Endothelial cell (in vitro differentiated cells): ENCODE measurements around the gene CDK8. TPM values are rescaled to one million over a fixed set of nuclear protein-coding genes. Genes with fewer than 3 reads are reported as not detected.

Experiments
- DNase-seq: peaks from one replicate; pipeline ENCODE4 v3.0.0; 2021; ENCODE audit warnings: low spot score
- H3K27ac Mint-ChIP-seq: one replicate; pipeline ENCODE4 v1.8.0; 2021; ENCODE audit warnings: mixed read lengths, inconsistent platforms; ENCODE audit not compliant: unreplicated experiment
- H3K27me3 Mint-ChIP-seq: one replicate; pipeline ENCODE4 v1.8.0; 2021; ENCODE audit warnings: mild to moderate bottlenecking, moderate library complexity, mixed read lengths, inconsistent platforms; ENCODE audit not compliant: unreplicated experiment
- H3K36me3 Mint-ChIP-seq: one replicate; pipeline ENCODE4 v1.8.0; 2021; ENCODE audit warnings: mild to moderate bottlenecking, low read depth, mixed read lengths, inconsistent platforms; ENCODE audit not compliant: unreplicated experiment
- H3K4me1 Mint-ChIP-seq: one replicate; pipeline ENCODE4 v1.8.0; 2021; ENCODE audit warnings: mild to moderate bottlenecking, mixed read lengths, inconsistent platforms; ENCODE audit not compliant: unreplicated experiment
- H3K4me3 Mint-ChIP-seq: one replicate; pipeline ENCODE4 v1.8.0; 2021; ENCODE audit warnings: mild to moderate bottlenecking, mixed read lengths, inconsistent platforms; ENCODE audit not compliant: unreplicated experiment
- H3K9me3 Mint-ChIP-seq: one replicate; pipeline ENCODE4 v1.8.0; 2021; ENCODE audit warnings: mixed read lengths, inconsistent platforms; ENCODE audit not compliant: unreplicated experiment
- total RNA-seq: library from RNA; stranded (reverse); fragmentation: NEBNext Ultra II Directional; extraction: Animal tissue kit (Norgen Biotek cat#: 25700); gene quantifications from one replicate; pipeline ENCODE4 v1.2.1, GENCODE V29; 2021; ENCODE audit not compliant: unreplicated experiment
- TF ChIP-seq, protein P1 (sequence below): fragments of 200-600 bp; sonication (generic); IDR thresholded peaks from one replicate; pipeline ENCODE4 v1.5.0; 2021; ENCODE audit warnings: antibody characterized with exemption; ENCODE audit not compliant: unreplicated experiment

CDK8 gene
- total RNA-seq, 1 donor from 2014 or later, result 18.1 TPM

DNA sequence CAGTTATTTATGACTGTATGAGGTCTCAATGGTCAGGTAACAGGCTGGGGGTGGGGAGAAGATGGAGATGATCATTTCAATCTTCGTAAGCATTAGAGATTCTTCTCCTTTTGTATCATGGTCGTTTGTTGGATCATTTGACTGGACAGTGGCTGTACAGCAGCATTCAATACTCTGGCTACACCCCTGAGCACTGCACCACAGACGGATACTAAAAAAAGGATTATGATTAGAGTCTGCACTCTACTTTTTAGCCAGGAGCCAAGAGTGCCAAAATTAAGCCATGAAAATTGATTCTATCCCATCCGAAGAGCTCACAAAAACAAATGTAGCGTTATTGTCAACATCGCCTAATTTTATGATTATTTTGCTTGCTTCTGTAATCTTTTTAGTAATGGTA, 41.9 kb downstream of the CDK8 start:
- Mint-ChIP-seq H3K27me3 (no peaks in the 10 kb centered on the region), H3K4me1 (peaks cover 8% of the 10 kb centered on the region), H3K9me3 (no peaks in the 10 kb centered on the region), H3K27ac (no peak overlapping the region), H3K4me3 (no peak overlapping the region), H3K36me3 (no peaks in the 10 kb centered on the region)
- TF ChIP-seq, protein P1, sequence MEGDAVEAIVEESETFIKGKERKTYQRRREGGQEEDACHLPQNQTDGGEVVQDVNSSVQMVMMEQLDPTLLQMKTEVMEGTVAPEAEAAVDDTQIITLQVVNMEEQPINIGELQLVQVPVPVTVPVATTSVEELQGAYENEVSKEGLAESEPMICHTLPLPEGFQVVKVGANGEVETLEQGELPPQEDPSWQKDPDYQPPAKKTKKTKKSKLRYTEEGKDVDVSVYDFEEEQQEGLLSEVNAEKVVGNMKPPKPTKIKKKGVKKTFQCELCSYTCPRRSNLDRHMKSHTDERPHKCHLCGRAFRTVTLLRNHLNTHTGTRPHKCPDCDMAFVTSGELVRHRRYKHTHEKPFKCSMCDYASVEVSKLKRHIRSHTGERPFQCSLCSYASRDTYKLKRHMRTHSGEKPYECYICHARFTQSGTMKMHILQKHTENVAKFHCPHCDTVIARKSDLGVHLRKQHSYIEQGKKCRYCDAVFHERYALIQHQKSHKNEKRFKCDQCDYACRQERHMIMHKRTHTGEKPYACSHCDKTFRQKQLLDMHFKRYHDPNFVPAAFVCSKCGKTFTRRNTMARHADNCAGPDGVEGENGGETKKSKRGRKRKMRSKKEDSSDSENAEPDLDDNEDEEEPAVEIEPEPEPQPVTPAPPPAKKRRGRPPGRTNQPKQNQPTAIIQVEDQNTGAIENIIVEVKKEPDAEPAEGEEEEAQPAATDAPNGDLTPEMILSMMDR, result no peak
- DNase-seq, result no peak

DNA sequence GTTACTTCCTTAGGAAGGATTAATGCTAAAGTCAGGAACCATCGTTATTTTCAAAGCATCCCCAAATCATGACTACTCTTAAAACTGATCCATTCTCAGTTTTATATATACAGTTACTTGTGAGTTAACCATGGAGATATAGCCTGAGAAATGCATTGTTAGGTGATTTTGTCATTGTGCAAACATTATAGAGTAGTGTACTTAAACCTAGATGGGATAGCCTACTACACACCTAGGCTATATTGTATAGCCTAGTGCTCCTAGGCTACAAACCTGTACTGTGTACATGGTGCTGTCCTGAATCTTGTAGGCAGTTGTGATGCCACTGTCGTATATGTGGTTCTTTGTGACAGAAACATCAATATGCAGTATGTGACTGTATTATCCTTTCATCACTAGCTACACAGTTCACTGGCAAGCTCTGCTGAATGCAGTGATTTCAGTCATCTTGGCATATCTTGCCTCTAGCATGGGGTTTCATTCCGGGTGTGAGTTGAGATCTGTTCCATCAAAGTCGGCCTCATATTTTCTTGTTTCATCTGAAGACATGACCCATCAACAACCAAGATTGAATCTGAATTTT, 45.3 kb downstream of the CDK8 start:
- Mint-ChIP-seq H3K36me3 (no peaks in the 10 kb centered on the region), H3K4me3 (no peak overlapping the region), H3K27ac (no peak overlapping the region), H3K9me3 (no peaks in the 10 kb centered on the region), H3K4me1 (peaks cover 26% of the 10 kb centered on the region), H3K27me3 (no peaks in the 10 kb centered on the region)
- no peak for DNase-seq
- TF ChIP-seq, protein P1, result no peak

DNA sequence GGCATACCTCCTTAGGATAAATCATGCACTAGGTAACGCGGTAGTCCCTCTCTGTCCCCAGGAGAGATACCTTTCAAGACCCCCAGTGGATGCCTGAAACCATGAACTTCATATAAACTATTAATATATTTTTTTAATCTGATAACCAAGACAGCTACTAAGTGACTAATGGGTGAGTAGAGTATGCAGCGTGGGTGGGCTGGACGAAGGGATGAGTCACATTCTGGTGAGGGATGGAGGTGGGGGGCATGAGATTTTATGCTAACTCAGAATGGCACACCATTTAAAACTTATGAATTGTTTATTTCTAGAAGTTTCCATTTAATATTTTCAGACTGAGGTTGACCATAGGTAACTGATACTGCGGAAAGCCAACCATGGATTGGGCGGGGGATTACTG, 46.2 kb downstream of the CDK8 start:
- H3K4me1 Mint-ChIP-seq, result peaks cover 26% of the 10 kb centered on the region
- TF ChIP-seq, protein P1, result no peak

DNA sequence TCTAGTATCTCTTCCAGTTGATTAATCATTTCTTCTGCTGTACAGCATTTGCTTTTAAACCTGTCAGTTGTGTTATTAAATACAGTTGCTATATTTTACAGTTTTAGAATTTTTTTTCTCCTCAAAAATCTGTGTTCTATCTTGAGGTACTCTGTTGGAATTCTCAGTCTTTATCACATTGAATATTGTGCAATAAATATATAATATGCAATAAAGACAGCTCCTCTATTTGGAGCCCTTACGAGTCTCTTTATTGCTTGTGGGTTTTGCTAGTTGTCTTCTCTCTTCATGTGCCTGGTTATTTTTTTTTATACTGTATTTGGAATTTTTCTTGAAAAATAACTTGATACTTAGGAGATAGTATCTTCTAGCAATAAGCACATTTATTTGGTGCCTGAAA, 51.7 kb downstream of the CDK8 start:
- H3K4me3 Mint-ChIP-seq, result no peak overlapping the region
- peaks cover 1% of the 10 kb centered on the region for H3K27me3 Mint-ChIP-seq
- H3K36me3 Mint-ChIP-seq, result no peaks in the 10 kb centered on the region
- H3K9me3 Mint-ChIP-seq, result no peaks in the 10 kb centered on the region
- no peak for DNase-seq
- no peak overlapping the region for H3K27ac Mint-ChIP-seq
- peaks cover 23% of the 10 kb centered on the region for H3K4me1 Mint-ChIP-seq
- TF ChIP-seq, protein P1, result no peak

More for the DNA sequence above, 46.2 kb downstream of the CDK8 start:
- Mint-ChIP-seq H3K27me3 (no peaks in the 10 kb centered on the region), H3K36me3 (no peaks in the 10 kb centered on the region), H3K9me3 (no peaks in the 10 kb centered on the region), H3K4me3 (no peak overlapping the region), H3K27ac (no peak overlapping the region)
- no peak for DNase-seq

DNA sequence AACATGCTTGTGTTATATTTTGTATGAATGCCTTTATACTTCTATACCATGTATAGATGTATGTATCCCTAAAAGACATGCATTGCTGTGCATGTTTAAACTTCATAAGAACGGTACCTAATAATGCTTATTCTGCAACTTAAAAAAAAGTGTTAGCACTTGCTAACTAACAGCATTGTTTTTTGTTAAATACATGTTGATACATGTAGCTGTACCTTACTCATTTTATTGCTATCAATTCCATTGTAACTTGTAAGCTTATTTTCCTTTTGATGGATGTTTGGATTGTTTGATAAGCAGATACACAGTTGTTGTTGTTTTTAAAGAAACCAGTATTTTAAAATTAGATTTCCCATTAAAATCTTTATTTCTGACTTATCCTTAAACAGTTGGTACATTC, 53.8 kb downstream of the CDK8 start:
- TF ChIP-seq, protein P1, result no peak
- Mint-ChIP-seq H3K9me3 (no peaks in the 10 kb centered on the region), H3K27ac (no peak overlapping the region), H3K36me3 (no peaks in the 10 kb centered on the region), H3K4me1 (peaks cover 4% of the 10 kb centered on the region), H3K27me3 (peaks cover 1% of the 10 kb centered on the region), H3K4me3 (no peak overlapping the region)
- no peak for DNase-seq
